ENCODE measurements around the gene CDH12.
"Not testable (repeated sequence)": the region's sequence is repeated elsewhere in the genome, so short reads cannot be mapped to it uniquely, and the experiment has no call there.

The CDH12 gene

DNA sequence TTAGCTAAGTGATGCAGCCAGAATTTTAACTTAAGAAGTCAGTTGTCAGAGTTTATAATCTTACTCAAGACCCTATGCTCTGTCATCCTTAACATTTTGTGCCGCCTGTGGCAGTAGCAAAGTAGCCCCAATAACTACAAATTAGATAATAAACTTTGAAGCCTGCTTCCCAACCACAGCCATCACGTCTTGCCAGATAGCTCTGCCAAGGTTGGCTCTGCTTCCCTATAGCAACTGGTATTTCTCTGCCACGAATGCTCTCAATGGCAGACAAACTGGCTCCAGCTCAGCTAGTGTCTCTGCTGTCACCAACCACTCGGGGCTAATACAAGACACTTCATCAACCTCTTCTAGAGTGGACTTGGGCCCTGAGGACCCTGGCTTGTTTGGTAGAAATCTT lies 576.1 kb downstream of the CDH12 start:
- no peak for DNase-seq (ENCODE audit: low read depth)
- H3K4me3 ChIP-seq (ENCODE audit: control insufficient read depth, low read depth, low read length): no peak overlapping the region
- TF ChIP-seq, protein P1, sequence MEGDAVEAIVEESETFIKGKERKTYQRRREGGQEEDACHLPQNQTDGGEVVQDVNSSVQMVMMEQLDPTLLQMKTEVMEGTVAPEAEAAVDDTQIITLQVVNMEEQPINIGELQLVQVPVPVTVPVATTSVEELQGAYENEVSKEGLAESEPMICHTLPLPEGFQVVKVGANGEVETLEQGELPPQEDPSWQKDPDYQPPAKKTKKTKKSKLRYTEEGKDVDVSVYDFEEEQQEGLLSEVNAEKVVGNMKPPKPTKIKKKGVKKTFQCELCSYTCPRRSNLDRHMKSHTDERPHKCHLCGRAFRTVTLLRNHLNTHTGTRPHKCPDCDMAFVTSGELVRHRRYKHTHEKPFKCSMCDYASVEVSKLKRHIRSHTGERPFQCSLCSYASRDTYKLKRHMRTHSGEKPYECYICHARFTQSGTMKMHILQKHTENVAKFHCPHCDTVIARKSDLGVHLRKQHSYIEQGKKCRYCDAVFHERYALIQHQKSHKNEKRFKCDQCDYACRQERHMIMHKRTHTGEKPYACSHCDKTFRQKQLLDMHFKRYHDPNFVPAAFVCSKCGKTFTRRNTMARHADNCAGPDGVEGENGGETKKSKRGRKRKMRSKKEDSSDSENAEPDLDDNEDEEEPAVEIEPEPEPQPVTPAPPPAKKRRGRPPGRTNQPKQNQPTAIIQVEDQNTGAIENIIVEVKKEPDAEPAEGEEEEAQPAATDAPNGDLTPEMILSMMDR (conservative IDR thresholded peaks at IDR 0.05; ENCODE audit: control insufficient read depth, insufficient read depth, low read depth, low read length): no peak

- not testable (repeated sequence) for H3K4me3 ChIP-seq (ENCODE audit: control insufficient read depth, low read depth, low read length); DNase-seq (ENCODE audit: low read depth)
Observed at GRCh38 chr5:22265855-22266254, 587.3 kb downstream of the CDH12 start.

- no peak for DNase-seq (ENCODE audit: low read depth)
- TF ChIP-seq, protein P1 (conservative IDR thresholded peaks at IDR 0.05; ENCODE audit: control insufficient read depth, insufficient read depth, low read depth, low read length): no peak
- no peak overlapping the region for H3K4me3 ChIP-seq (ENCODE audit: control insufficient read depth, low read depth, low read length)
Observed at GRCh38 chr5:22258139-22258538, 595.0 kb downstream of the CDH12 start.

DNA sequence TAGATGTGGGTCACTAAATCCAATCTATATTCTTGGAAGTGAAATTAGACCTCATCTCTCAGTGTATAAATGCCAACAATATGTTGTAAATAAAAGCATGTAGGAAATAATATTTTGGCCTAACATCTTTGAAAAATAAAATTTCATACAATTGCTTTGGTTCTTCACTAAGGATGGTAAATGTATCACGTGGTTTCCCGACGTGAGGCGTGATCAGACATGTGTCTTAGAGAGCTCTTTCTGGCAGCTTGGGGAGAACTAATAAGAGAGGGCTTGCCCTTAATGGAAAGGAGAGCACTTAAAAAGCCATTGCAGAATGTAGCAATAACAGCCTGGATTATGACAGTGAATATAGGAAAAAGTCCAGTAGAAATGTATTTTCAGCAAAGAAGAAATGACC lies 602.6 kb downstream of the CDH12 start:
- H3K4me3 ChIP-seq (ENCODE audit: control insufficient read depth, low read depth, low read length): no peak overlapping the region
- DNase-seq (ENCODE audit: low read depth): no peak
- TF ChIP-seq, protein P1 (conservative IDR thresholded peaks at IDR 0.05; ENCODE audit: control insufficient read depth, insufficient read depth, low read depth, low read length): no peak

GRCh38 chr5:22249209-22249729 lies 603.9 kb downstream of the CDH12 start:
- TF ChIP-seq, protein P1 (conservative IDR thresholded peaks at IDR 0.05; ENCODE audit: control insufficient read depth, insufficient read depth, low read depth, low read length): no peak
- DNase-seq (ENCODE audit: low read depth): no peak
- H3K4me3 ChIP-seq (ENCODE audit: control insufficient read depth, low read depth, low read length): no peak overlapping the region

DNA sequence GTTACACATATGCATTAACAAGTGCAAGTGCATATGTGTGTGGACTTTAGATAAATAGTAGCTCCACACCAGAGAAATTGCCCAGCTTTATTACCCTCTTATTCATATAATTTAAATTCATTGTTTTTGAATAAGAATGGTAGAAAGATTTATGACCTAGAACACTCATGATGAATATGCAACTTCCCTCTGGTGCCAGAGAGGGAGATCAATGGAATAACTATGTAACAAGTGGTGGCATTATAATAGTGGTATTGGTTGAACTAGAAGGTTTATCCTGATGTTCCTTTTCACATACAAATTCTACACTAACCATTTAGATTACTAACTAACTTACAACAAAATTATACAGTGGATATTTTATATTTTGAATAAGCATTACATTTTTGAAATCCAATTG lies 607.4 kb downstream of the CDH12 start:
- no peak overlapping the region for H3K4me3 ChIP-seq (ENCODE audit: control insufficient read depth, low read depth, low read length)
- TF ChIP-seq, protein P1 (conservative IDR thresholded peaks at IDR 0.05; ENCODE audit: control insufficient read depth, insufficient read depth, low read depth, low read length): no peak
- no peak for DNase-seq (ENCODE audit: low read depth)

DNA sequence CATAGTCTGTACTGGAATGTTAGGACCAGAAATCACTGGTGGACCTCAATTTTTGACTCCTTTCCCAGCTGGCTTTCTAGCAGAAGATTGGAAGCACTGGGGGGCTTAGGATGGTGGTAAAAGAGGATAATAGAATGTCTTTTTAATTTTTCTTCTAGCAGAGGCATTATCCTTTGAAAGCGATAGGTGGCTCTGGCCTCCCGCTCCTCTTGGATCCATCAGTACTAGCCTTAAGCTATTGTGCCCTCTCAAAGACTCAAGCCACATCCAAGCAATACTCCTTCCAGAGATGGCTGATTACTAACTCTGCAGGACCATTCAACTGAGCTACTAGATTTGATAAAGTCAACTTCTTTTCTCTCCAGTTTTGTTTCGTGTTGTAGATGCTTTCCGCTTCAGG lies 610.6 kb downstream of the CDH12 start:
- TF ChIP-seq, protein P1 (conservative IDR thresholded peaks at IDR 0.05; ENCODE audit: control insufficient read depth, insufficient read depth, low read depth, low read length): no peak
- no peak for DNase-seq (ENCODE audit: low read depth)
- H3K4me3 ChIP-seq (ENCODE audit: control insufficient read depth, low read depth, low read length): no peak overlapping the region

Measured in fibroblast of mammary gland (primary cell).